ENCODE data around the gene PGF. TPM values are rescaled to one million over a fixed set of nuclear protein-coding genes. Genes with fewer than 3 reads are reported as not detected.

The PGF gene
- total RNA-seq, 6 donors from 2014 or later: 0.89 to 21.3 (median 5.0) TPM

- Histone ChIP-seq H3K4me1 (peaks cover 0 to 17% (median 6%) of the 10 kb centered on the region in 4 donors), H3K27ac (no peak overlapping the region), H3K9me3 (no peaks in the 10 kb centered on the region), H3K4me3 (no peak overlapping the region), H3K27me3 (no peaks in the 10 kb centered on the region), H3K36me3 (peaks cover 0 to 19% (median 0%) of the 10 kb centered on the region in 4 donors)
- DNase-seq: no peak
- ATAC-seq (ENCODE audit: low FRiP score in 2 of 2): no peak
- TF ChIP-seq EP300 (IDR thresholded peaks at IDR 0.05): no peak
- TF ChIP-seq POLR2AphosphoS5 (IDR thresholded peaks at IDR 0.05): no peak
- TF ChIP-seq, protein P1, sequence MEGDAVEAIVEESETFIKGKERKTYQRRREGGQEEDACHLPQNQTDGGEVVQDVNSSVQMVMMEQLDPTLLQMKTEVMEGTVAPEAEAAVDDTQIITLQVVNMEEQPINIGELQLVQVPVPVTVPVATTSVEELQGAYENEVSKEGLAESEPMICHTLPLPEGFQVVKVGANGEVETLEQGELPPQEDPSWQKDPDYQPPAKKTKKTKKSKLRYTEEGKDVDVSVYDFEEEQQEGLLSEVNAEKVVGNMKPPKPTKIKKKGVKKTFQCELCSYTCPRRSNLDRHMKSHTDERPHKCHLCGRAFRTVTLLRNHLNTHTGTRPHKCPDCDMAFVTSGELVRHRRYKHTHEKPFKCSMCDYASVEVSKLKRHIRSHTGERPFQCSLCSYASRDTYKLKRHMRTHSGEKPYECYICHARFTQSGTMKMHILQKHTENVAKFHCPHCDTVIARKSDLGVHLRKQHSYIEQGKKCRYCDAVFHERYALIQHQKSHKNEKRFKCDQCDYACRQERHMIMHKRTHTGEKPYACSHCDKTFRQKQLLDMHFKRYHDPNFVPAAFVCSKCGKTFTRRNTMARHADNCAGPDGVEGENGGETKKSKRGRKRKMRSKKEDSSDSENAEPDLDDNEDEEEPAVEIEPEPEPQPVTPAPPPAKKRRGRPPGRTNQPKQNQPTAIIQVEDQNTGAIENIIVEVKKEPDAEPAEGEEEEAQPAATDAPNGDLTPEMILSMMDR (IDR thresholded peaks at IDR 0.05): no peak
- TF ChIP-seq POLR2A (IDR thresholded peaks at IDR 0.05): no peak
- 74 to 84% methylated on average over 6 to 9 of the region's 9 CpGs for WGBS, 2 donors
These were observed 46.5 kb downstream of the PGF start for GRCh38 chr14:74908861-74909341.

- WGBS, 2 donors: 51 to 56% methylated on average over 6 of the region's 6 CpGs
- ATAC-seq (ENCODE audit: low FRiP score in 2 of 2): no peak
- no peak overlapping the region for H3K27ac ChIP-seq
These were observed 47.7 kb downstream of the PGF start for GRCh38 chr14:74907744-74908143.

DNA sequence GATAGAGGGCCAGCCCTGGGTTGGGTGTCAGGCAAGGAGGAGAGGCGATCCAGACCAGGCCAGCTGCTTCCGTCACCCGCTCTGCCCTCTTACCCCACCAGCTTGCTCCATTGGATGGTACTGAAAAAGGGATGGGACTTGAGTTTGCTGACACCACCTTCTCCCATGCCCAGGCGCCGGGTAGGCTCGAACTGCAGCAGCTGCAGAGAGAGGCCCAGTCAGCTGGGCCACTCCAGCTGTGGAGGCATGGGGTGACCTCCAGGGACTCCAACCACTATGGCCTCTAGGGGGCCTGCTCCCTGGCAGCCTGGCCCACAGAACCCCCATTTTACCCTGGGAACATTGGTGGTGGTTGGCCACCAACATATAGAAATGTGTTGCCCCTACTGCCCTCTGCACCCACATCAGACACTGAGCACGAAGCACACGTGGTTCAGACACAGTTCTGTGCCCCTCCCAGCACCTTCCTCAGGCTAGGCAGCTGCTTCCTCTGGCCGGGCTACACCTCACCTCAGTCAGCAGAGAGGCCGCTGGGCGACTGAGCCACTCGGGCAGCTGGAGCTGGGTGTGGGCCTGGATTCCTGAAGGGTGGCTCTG lies 48.4 kb downstream of the PGF start:
- peak in 1 of 2 donors; percentile 54 for DNase-seq
- WGBS, 2 donors: 70 to 87% methylated on average over 3 to 12 of the region's 12 CpGs
- no peak for ATAC-seq (ENCODE audit: low FRiP score in 2 of 2)

More at GRCh38 chr14:74907744-74908143, 47.7 kb downstream of the PGF start:
- no peaks in the 10 kb centered on the region for H3K27me3 ChIP-seq
- peaks cover 0 to 17% (median 6%) of the 10 kb centered on the region in 4 donors for H3K4me1 ChIP-seq
- no peak overlapping the region for H3K4me3 ChIP-seq
- H3K36me3 ChIP-seq: peaks cover 4 to 30% (median 7%) of the 10 kb centered on the region in 4 donors
- no peaks in the 10 kb centered on the region for H3K9me3 ChIP-seq
- no peak for DNase-seq
- no peak for TF ChIP-seq POLR2AphosphoS5 (IDR thresholded peaks at IDR 0.05)
- no peak for TF ChIP-seq POLR2A (IDR thresholded peaks at IDR 0.05)
- TF ChIP-seq EP300 (IDR thresholded peaks at IDR 0.05): no peak
- TF ChIP-seq, protein P1 (IDR thresholded peaks at IDR 0.05): no peak

GRCh38 chr14:74905595-74906142 lies 49.7 kb downstream of the PGF start:
- H3K4me3 ChIP-seq: no peak overlapping the region
- H3K9me3 ChIP-seq: no peaks in the 10 kb centered on the region
- peak; percentile 64 to 76 for ATAC-seq (ENCODE audit: low FRiP score in 2 of 2)
- TF ChIP-seq, protein P1 (IDR thresholded peaks at IDR 0.05): peak; percentile 88 to 93 (median 91)
- no peak for TF ChIP-seq POLR2AphosphoS5 (IDR thresholded peaks at IDR 0.05)
- no peaks in the 10 kb centered on the region for H3K27me3 ChIP-seq
- peaks cover 0 to 17% (median 6%) of the 10 kb centered on the region in 4 donors for H3K4me1 ChIP-seq
- 46 to 57% methylated on average over 1 to 14 of the region's 14 CpGs for WGBS, 2 donors
- H3K36me3 ChIP-seq: peaks cover 24 to 51% (median 27%) of the 10 kb centered on the region in 4 donors
- DNase-seq: peak; percentile 67 to 68
- peak overlapping the region in 1 of 4 donors; percentile 19 for H3K27ac ChIP-seq

More for the DNA sequence above, 48.4 kb downstream of the PGF start:
- H3K27me3 ChIP-seq: no peaks in the 10 kb centered on the region
- TF ChIP-seq POLR2AphosphoS5 (IDR thresholded peaks at IDR 0.05): no peak
- TF ChIP-seq, protein P1 (IDR thresholded peaks at IDR 0.05): peak in 1 of 6 experiments; percentile 11
- TF ChIP-seq POLR2A (IDR thresholded peaks at IDR 0.05): no peak
- TF ChIP-seq EP300 (IDR thresholded peaks at IDR 0.05): no peak
- H3K36me3 ChIP-seq: peaks cover 10 to 38% (median 14%) of the 10 kb centered on the region in 4 donors
- H3K4me3 ChIP-seq: no peak overlapping the region
- H3K27ac ChIP-seq: peak overlapping the region in 1 of 4 donors; percentile 21
- H3K4me1 ChIP-seq: peaks cover 0 to 17% (median 6%) of the 10 kb centered on the region in 4 donors
- no peaks in the 10 kb centered on the region for H3K9me3 ChIP-seq

Measured in upper lobe of left lung (tissue), 6 donors.